Natural killer cell (primary cell): ENCODE data around the gene CHST12. TPM values are rescaled to one million over a fixed set of nuclear protein-coding genes. Genes with fewer than 3 reads are reported as not detected.

Source experiments
- ATAC-seq, 3 donors: fragments of 150-1000 bp in 2 of 3; fragments of 200-7000 bp in 1 of 3; cut with Tn5 transposase; 1 replicate in 1 of 3; 2 replicates in 2 of 3; pipeline ENCODE4 v1.10.0; 2021; ENCODE audit warnings: mild to moderate bottlenecking in 2 of 3, moderate library complexity in 2 of 3
- DNase-seq, 2 donors: peaks; one replicate each; pipeline versions ENCODE4 v3.0.0 to v3.0.0-alpha.2; 2013 to 2021; ENCODE audit warnings: mixed read lengths in 1 of 2
- H3K27ac ChIP-seq: one replicate; pipeline ENCODE4 v1.5.1; 2013; ENCODE audit warnings: mild to moderate bottlenecking, low read length
- H3K27me3 ChIP-seq: one replicate; pipeline ENCODE4 v1.6.1; 2013; ENCODE audit warnings: low read length; ENCODE audit not compliant: control insufficient read depth, insufficient read depth
- H3K36me3 ChIP-seq: one replicate; pipeline ENCODE4 v1.6.1; 2013; ENCODE audit warnings: low read length; ENCODE audit not compliant: control insufficient read depth, insufficient read depth
- H3K4me1 ChIP-seq: one replicate; pipeline ENCODE4 v1.6.1; 2013; ENCODE audit warnings: low read length; ENCODE audit not compliant: control insufficient read depth, insufficient read depth
- H3K4me3 ChIP-seq: one replicate; pipeline ENCODE4 v1.5.1; 2013; ENCODE audit warnings: low read length
- H3K9me3 ChIP-seq: one replicate; pipeline ENCODE4 v1.6.1; 2013; ENCODE audit warnings: low read length; ENCODE audit not compliant: control insufficient read depth, insufficient read depth
- H3K27ac Mint-ChIP-seq, 2 donors: one replicate each; pipeline ENCODE4 v1.8.0; 2022; ENCODE audit warnings: mild to moderate bottlenecking in 2 of 2, mixed read lengths in 2 of 2, moderate library complexity in 1 of 2
- H3K27me3 Mint-ChIP-seq, 2 donors: one replicate each; pipeline ENCODE4 v1.8.0; 2022; ENCODE audit warnings: low read depth in 2 of 2, mixed read lengths in 2 of 2
- H3K36me3 Mint-ChIP-seq: one replicate; pipeline ENCODE4 v1.8.0; 2022; ENCODE audit warnings: mixed read lengths
- H3K4me1 Mint-ChIP-seq, 2 donors: one replicate each; pipeline ENCODE4 v1.8.0; 2022; ENCODE audit warnings: mixed read lengths in 2 of 2
- H3K4me3 Mint-ChIP-seq: one replicate; pipeline ENCODE4 v1.8.0; 2022; ENCODE audit warnings: mild to moderate bottlenecking, moderate library complexity, mixed read lengths
- H3K9me3 Mint-ChIP-seq, 2 donors: one replicate each; pipeline ENCODE4 v1.8.0; 2022; ENCODE audit warnings: mixed read lengths in 2 of 2
- WGBS: methylation state at CpG from one replicate; pipeline ENCODE4 v1.1.7; 2013; ENCODE audit warnings: missing lambda C conversion rate; ENCODE audit not compliant: insufficient coverage; 5-methylcytosine and 5-hydroxymethylcytosine counted together
- intact Hi-C: fragments of 100-400 bp; cut with micrococcal nuclease; formaldehyde crosslinking; loops from one replicate; pipeline ENCODE4 v1.14.2; 2022
- total RNA-seq, 4 donors: library from RNA; stranded (reverse); fragments of 120-200 nt in 1 of 4; gene quantifications; one replicate each; pipeline versions ENCODE4 v1.2.3 to v1.2.4, GENCODE V29; 2013 to 2022
- TF ChIP-seq, protein P1 (sequence below): fragments of 200-600 bp; IDR thresholded peaks from one replicate; pipeline ENCODE4 v1.8.0; 2022; ENCODE audit warnings: antibody characterized with exemption

CHST12 gene
- total RNA-seq, 3 donors from 2014 or later (not counting 1 experiment from before 2014, with no cell fraction given), result 102 to 159 (median 124) TPM

DNA sequence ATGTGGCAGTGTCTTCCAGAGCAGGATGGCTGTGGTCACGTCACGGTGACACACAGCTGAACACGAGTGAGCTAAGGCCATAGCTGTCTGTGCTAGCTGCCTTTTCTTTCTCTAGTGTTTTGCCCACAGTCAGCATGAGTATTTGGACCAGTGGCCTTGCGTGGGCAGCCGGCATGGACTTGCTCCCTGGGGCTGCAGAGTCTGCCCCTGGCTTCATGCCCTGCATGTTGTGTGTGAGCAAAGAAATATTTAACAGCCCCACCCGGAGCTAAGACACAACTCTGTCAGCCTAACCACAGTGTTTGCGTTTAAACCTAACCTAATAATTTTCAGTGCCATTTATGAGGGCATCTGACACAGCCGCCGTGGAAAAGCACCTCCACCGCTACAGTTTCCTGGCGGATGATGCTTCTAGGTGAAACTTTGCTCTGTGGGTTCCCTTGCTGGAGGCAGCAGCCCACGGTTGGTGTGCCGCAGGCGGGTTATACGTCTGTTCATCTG, 14.6 kb downstream of the CHST12 start:
- Histone ChIP-seq H3K4me1 (peaks cover 91% of the 10 kb centered on the region), H3K27me3 (no peaks in the 10 kb centered on the region), H3K4me3 (no peak overlapping the region), H3K9me3 (no peaks in the 10 kb centered on the region), H3K27ac (peak overlapping the region; percentile 80), H3K36me3 (peaks cover 5% of the 10 kb centered on the region)
- intact Hi-C loops, result loop anchor here (1.0 to 5.0 kb wide), 5 partner anchors 8 to 476 kb away; no protein-coding TSS in a partner anchor
- Mint-ChIP-seq H3K27ac (peak overlapping the region; percentile 63 to 93), H3K27me3 (no peaks in the 10 kb centered on the region), H3K9me3 (no peaks in the 10 kb centered on the region), H3K4me3 (peak overlapping the region; percentile 86), H3K36me3 (no peaks in the 10 kb centered on the region), H3K4me1 (peaks cover 60 to 63% of the 10 kb centered on the region in 2 donors)
- TF ChIP-seq, protein P1, sequence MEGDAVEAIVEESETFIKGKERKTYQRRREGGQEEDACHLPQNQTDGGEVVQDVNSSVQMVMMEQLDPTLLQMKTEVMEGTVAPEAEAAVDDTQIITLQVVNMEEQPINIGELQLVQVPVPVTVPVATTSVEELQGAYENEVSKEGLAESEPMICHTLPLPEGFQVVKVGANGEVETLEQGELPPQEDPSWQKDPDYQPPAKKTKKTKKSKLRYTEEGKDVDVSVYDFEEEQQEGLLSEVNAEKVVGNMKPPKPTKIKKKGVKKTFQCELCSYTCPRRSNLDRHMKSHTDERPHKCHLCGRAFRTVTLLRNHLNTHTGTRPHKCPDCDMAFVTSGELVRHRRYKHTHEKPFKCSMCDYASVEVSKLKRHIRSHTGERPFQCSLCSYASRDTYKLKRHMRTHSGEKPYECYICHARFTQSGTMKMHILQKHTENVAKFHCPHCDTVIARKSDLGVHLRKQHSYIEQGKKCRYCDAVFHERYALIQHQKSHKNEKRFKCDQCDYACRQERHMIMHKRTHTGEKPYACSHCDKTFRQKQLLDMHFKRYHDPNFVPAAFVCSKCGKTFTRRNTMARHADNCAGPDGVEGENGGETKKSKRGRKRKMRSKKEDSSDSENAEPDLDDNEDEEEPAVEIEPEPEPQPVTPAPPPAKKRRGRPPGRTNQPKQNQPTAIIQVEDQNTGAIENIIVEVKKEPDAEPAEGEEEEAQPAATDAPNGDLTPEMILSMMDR, result no peak
- DNase-seq (peak; percentile 80 to 86), ATAC-seq (peak; percentile 69 to 89 (median 85))
- 18% methylated on average over 15 of the region's 15 CpGs for WGBS

DNA sequence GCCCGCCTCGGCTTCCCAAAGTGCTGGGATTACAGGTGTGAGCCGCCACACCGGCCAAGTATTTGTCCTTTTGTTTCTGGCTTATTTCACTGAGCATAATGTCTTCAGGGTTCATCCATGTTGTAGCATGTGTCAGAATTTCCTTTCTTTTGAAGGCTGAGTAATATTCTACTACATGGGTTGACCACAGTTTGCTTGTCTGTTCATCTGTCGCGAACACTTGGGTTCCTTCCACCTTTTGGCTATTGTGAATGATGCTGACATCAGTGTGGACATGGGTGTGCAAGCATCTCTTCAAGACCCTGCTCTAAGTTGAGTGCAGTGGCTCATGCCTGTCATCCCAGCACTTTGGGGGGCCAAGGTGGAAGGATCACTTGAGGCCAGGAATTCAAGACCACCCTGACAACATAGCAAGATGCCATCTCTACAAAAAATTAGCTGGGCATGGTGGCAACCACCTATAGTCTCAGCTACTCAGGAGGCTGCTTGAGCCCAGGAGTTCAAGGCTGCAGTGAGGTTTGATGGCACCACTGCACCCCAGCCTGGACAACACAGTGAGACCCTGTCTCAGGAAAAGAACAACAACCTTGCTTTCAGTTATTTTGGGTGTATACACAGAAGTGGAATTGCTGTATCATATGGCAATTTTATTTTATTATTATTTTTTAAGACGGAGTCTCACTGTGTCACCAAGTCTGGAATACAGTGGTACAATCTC, 17.0 kb downstream of the CHST12 start:
- Histone ChIP-seq H3K4me1 (peaks cover 89% of the 10 kb centered on the region), H3K4me3 (no peak overlapping the region), H3K9me3 (no peaks in the 10 kb centered on the region), H3K27ac (no peak overlapping the region), H3K36me3 (peaks cover 11% of the 10 kb centered on the region), H3K27me3 (no peaks in the 10 kb centered on the region)
- intact Hi-C loops, result no loop called here
- Mint-ChIP-seq H3K27me3 (no peaks in the 10 kb centered on the region), H3K36me3 (no peaks in the 10 kb centered on the region), H3K4me1 (peaks cover 52 to 66% of the 10 kb centered on the region in 2 donors), H3K4me3 (peak overlapping the region; percentile 45), H3K9me3 (no peaks in the 10 kb centered on the region), H3K27ac (peak overlapping the region in 1 of 2 donors; percentile 93)
- 89% methylated on average over 7 of the region's 7 CpGs for WGBS
- no peak for ATAC-seq
- TF ChIP-seq, protein P1, result no peak
- no peak for DNase-seq

DNA sequence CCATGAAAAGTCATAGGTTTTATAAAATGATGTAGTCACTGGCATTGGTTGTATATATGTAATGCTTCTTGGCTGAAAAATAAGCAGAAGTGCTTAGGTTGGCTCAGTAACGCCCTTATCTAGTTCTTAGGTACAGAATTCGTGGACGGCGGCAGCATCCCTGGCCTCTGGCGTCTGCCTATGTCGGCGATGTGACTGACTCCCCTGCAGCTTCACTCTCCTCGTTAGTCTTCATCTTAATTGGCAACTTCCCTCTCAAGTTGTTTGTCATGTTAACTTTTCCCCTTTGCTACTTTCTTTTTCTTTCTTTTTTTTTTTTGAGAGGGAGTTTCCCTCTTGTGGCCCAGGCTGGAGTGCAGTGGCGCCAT, 18.5 kb downstream of the CHST12 start:
- Mint-ChIP-seq H3K36me3 (no peaks in the 10 kb centered on the region), H3K4me1 (peaks cover 56 to 70% of the 10 kb centered on the region in 2 donors), H3K27ac (peak overlapping the region in 1 of 2 donors; percentile 28), H3K27me3 (no peaks in the 10 kb centered on the region), H3K4me3 (peak overlapping the region; percentile 51), H3K9me3 (no peaks in the 10 kb centered on the region)
- ATAC-seq, result no peak
- no peaks in the 10 kb centered on the region for H3K9me3 ChIP-seq
- intact Hi-C loops, result no loop called here
- no peak for DNase-seq
- WGBS, result 79% methylated on average over 9 of the region's 9 CpGs
- H3K27ac ChIP-seq, result no peak overlapping the region
- peaks cover 93% of the 10 kb centered on the region for H3K4me1 ChIP-seq
- TF ChIP-seq, protein P1, result no peak
- H3K27me3 ChIP-seq, result no peaks in the 10 kb centered on the region
- peaks cover 9% of the 10 kb centered on the region for H3K36me3 ChIP-seq
- no peak overlapping the region for H3K4me3 ChIP-seq
